H1 (cell line): ENCODE measurements around the gene SLC7A7.

Experiments used
- TAF1 ChIP-seq: IDR thresholded peaks from 2 replicates; pipeline ENCODE4 v1.6.1; 2011; ENCODE audit warnings: mild to moderate bottlenecking, low read depth, low read length
- TF ChIP-seq, protein P1 (sequence below), 3 experiments: IDR thresholded peaks; 1 replicate in 2 of 3; 2 replicates in 1 of 3; pipeline versions ENCODE4 v1.5.1 to v1.6.1; 2011; ENCODE audit warnings: low read length in 3 of 3, mild to moderate bottlenecking in 3 of 3, inconsistent platforms in 2 of 3, low read depth in 1 of 3, moderate library complexity in 1 of 3; ENCODE audit not compliant: insufficient read depth in 1 of 3; ENCODE audit errors: control extremely low read depth in 1 of 3

DNA sequence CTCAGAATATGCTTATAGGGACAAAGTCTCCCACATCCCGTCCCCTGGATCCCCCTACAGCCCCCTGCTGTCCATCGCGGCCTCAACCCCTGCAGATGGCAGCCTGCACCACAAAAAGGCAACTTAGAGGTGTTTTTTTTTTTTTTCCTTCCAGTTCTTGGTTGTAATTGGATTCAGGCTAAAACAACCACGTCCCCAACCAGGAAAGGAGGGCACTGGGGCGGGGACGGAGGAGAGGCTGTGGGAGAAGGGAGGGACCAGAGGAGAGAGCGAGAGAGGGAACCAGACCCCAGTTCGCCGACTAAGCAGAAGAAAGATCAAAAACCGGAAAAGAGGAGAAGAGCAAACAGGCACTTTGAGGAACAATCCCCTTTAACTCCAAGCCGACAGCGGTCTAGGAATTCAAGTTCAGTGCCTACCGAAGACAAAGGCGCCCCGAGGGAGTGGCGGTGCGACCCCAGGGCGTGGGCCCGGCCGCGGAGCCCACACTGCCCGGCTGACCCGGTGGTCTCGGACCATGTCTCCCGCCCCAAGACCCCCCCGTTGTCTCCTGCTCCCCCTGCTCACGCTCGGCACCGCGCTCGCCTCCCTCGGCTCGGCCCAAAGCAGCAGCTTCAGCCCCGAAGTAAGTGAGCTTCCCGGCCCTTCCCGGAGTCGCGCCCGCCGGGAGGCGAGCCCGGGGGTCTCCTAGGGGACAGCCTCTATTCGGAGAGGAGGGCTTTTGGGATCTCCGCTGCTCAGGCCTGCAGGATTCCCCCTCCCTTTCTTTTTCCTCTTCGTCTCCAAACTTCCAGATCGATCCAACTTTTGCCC, 21.3 kb upstream of the SLC7A7 start, which contains the start of gene MMP14:
- TF ChIP-seq, protein P1, sequence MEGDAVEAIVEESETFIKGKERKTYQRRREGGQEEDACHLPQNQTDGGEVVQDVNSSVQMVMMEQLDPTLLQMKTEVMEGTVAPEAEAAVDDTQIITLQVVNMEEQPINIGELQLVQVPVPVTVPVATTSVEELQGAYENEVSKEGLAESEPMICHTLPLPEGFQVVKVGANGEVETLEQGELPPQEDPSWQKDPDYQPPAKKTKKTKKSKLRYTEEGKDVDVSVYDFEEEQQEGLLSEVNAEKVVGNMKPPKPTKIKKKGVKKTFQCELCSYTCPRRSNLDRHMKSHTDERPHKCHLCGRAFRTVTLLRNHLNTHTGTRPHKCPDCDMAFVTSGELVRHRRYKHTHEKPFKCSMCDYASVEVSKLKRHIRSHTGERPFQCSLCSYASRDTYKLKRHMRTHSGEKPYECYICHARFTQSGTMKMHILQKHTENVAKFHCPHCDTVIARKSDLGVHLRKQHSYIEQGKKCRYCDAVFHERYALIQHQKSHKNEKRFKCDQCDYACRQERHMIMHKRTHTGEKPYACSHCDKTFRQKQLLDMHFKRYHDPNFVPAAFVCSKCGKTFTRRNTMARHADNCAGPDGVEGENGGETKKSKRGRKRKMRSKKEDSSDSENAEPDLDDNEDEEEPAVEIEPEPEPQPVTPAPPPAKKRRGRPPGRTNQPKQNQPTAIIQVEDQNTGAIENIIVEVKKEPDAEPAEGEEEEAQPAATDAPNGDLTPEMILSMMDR (IDR thresholded peaks at IDR 0.05; ENCODE audit: control extremely low read depth in 1 of 3, insufficient read depth in 1 of 3, low read depth in 1 of 3, low read length in 3 of 3), result peak; percentile 29 to 41 (median 34); a peak in 3 of 4 replicates
- 0 out of 2 replicates have a peak, but pooled peaks have one; percentile 16 for TF ChIP-seq TAF1
